Neural cell (in vitro differentiated cells): ENCODE data around the gene SPTY2D1. TPM values are rescaled to one million over a fixed set of nuclear protein-coding genes. Genes with fewer than 3 reads are reported as not detected.

Experiments
- H2AFZ ChIP-seq: fragments of 200-600, 300-800 bp; sonication (generic), shearing (Covaris generic); 2 replicates; pipeline ENCODE4 v1.6.0; 2014; ENCODE audit warnings: low read depth, mild to moderate bottlenecking, antibody characterized with exemption, low read length, moderate library complexity
- H3F3A ChIP-seq: fragments of 200-600 bp; shearing (Covaris generic); 2 replicates; pipeline ENCODE4 v1.6.1; 2016; ENCODE audit warnings: mild to moderate bottlenecking, moderate library complexity, mixed read lengths, antibody characterized with exemption, low read length; ENCODE audit not compliant: insufficient read depth, poor library complexity, severe bottlenecking
- H3K27ac ChIP-seq: fragments of 200-600, 300-800 bp; sonication (generic), shearing (Covaris generic); 2 replicates; pipeline ENCODE4 v1.5.1; 2014; ENCODE audit warnings: mild to moderate bottlenecking, low read length, moderate library complexity
- H3K27me3 ChIP-seq: fragments of 300-800, 200-600 bp; sonication (generic), shearing (Covaris generic); 2 replicates; pipeline ENCODE4 v1.6.0; 2014; ENCODE audit warnings: mild to moderate bottlenecking, low read depth, low read length, moderate library complexity; ENCODE audit not compliant: insufficient read depth
- H3K36me3 ChIP-seq: fragments of 300-800, 200-600 bp; sonication (generic), shearing (Covaris generic); 2 replicates; pipeline ENCODE4 v1.5.1; 2014; ENCODE audit warnings: mild to moderate bottlenecking, antibody characterized with exemption, low read length, moderate library complexity; ENCODE audit not compliant: insufficient read depth
- H3K4me2 ChIP-seq: fragments of 300-800, 200-600 bp; sonication (generic), shearing (Covaris generic); 2 replicates; pipeline ENCODE4 v1.6.0; 2014; ENCODE audit warnings: mild to moderate bottlenecking, low read length
- H3K4me3 ChIP-seq: fragments of 300-800, 200-600 bp; sonication (generic), shearing (Covaris generic); 2 replicates; pipeline ENCODE4 v1.5.1; 2014; ENCODE audit warnings: mild to moderate bottlenecking, low read length, moderate library complexity
- H3K79me2 ChIP-seq: fragments of 200-600 bp; shearing (Covaris generic); replicated peaks from 2 replicates; pipeline ENCODE4 v1.6.0; 2014; ENCODE audit warnings: mild to moderate bottlenecking, low read length, moderate library complexity; ENCODE audit not compliant: insufficient read depth
- H3K9ac ChIP-seq: fragments of 300-800, 200-600 bp; sonication (generic), shearing (Covaris generic); 2 replicates; pipeline ENCODE4 v1.6.1; 2016; ENCODE audit warnings: mild to moderate bottlenecking, low read length, mixed read lengths
- H3K9me2 ChIP-seq: fragments of 200-600 bp; shearing (Covaris generic); 2 replicates; pipeline ENCODE4 v1.6.1; 2016; ENCODE audit warnings: mild to moderate bottlenecking, low read length, mixed read lengths; ENCODE audit not compliant: insufficient read depth
- H3K9me3 ChIP-seq: fragments of 200-600, 300-800 bp; sonication (generic), shearing (Covaris generic); 2 replicates; pipeline ENCODE4 v1.6.1; 2016; ENCODE audit warnings: mild to moderate bottlenecking, mixed run types, low read length, moderate library complexity, mixed read lengths
- H4K20me1 ChIP-seq: fragments of 200-600 bp; shearing (Covaris generic); 2 replicates; pipeline ENCODE4 v1.6.1; 2016; ENCODE audit warnings: mild to moderate bottlenecking, mixed run types; ENCODE audit not compliant: insufficient read depth
- EP300 ChIP-seq: fragments of 450-650 bp; conservative IDR thresholded peaks from 2 replicates; pipeline ENCODE4 v1.6.1; 2014; ENCODE audit warnings: antibody characterized with exemption, mild to moderate bottlenecking, moderate library complexity; ENCODE audit not compliant: poor library complexity, severe bottlenecking
- EZH2 ChIP-seq: fragments of 200-600, 300-800 bp; shearing (Covaris generic), sonication (generic); IDR thresholded peaks from 2 replicates; pipeline ENCODE4 v1.6.1; 2014; ENCODE audit warnings: antibody characterized with exemption, low read length, borderline replicate concordance, mild to moderate bottlenecking; ENCODE audit not compliant: insufficient read depth, poor library complexity, severe bottlenecking
- MXI1 ChIP-seq: fragments of 450-650 bp; conservative IDR thresholded peaks from 2 replicates; pipeline ENCODE4 v1.6.1; 2014; ENCODE audit warnings: antibody characterized with exemption, mild to moderate bottlenecking; ENCODE audit not compliant: poor library complexity, severe bottlenecking
- POLR2AphosphoS5 ChIP-seq: IDR thresholded peaks from 2 replicates; pipeline ENCODE4 v1.6.1; 2012
- RAD21 ChIP-seq: fragments of 450-650 bp; conservative IDR thresholded peaks from 2 replicates; pipeline ENCODE4 v1.6.1; 2014; ENCODE audit warnings: antibody characterized with exemption, mild to moderate bottlenecking, moderate library complexity
- SMC3 ChIP-seq: fragments of 450-650 bp; conservative IDR thresholded peaks from 2 replicates; pipeline ENCODE4 v1.6.1; 2014; ENCODE audit warnings: antibody characterized with exemption, mild to moderate bottlenecking, moderate library complexity; ENCODE audit not compliant: poor library complexity
- TAF1 ChIP-seq: IDR thresholded peaks from 2 replicates; pipeline ENCODE4 v1.6.1; 2012; ENCODE audit warnings: low read depth
- polyA plus RNA-seq: library from polyadenylated mRNA; depleted of rRNA; stranded (reverse); fragments of >200 nt; gene quantifications from 2 replicates; pipeline ENCODE4 v1.2.3, GENCODE V29; 2014
- TF ChIP-seq, protein P1 (sequence below): IDR thresholded peaks from 2 replicates; pipeline ENCODE4 v1.6.1; 2012; ENCODE audit warnings: borderline replicate concordance
- TF ChIP-seq, protein P2 (sequence below): fragments of 450-650 bp; IDR thresholded peaks from 2 replicates; pipeline ENCODE4 v1.5.1; 2014; ENCODE audit warnings: antibody characterized with exemption, mild to moderate bottlenecking, moderate library complexity; ENCODE audit not compliant: poor library complexity, severe bottlenecking

Gene SPTY2D1
- polyA plus RNA-seq, 1 donor from 2014 or later = 5.9 TPM

DNA sequence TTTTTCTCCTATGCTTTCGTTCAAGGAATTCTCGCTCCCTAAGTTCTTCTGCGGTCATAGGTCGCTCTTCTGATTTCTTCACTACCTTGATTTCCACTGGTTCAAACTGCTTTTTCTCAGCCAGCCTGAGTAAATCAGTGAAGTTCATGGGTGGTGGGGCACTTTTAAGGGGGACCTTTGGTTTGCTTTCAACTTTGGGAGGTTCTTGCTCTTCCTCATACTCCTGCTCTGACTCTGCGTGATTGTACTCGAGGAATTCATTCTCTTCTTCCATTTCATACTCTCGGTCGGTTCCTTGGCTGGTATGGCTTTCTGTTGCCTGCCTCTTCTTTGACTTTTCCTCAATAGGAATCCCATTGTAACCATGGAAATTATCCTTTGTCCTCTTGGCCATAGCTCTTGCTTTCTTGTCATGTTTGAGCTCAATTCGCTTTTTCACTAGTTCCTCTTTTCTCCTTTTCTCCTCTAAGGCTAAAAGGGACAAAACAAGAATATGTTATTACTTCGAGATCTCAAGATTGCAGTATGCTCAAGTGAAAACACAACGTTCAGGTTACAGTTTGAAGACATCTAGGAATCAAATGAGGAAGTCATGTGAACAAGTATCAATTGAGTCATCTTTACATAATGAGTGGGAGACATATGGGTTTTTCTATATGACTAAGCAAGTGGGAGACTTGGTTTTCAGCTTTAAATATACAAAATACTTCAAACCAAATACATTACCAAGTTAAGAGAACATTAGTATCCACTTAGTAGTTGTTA, 18.3 kb downstream of the SPTY2D1 start:
- Histone ChIP-seq H3K36me3 (peaks cover 15% of the 10 kb centered on the region), H3F3A (no peaks in the 10 kb centered on the region), H3K27ac (no peak overlapping the region), H3K9me3 (no peaks in the 10 kb centered on the region), H3K4me3 (no peak overlapping the region), H3K79me2 (peaks cover 11% of the 10 kb centered on the region), H4K20me1 (no peaks in the 10 kb centered on the region), H3K9me2 (no peaks in the 10 kb centered on the region), H2AFZ (no peak overlapping the region), H3K9ac (no peak overlapping the region), H3K4me2 (no peak overlapping the region), H3K27me3 (no peaks in the 10 kb centered on the region)
- no peak for TF ChIP-seq SMC3
- TF ChIP-seq, protein P1, sequence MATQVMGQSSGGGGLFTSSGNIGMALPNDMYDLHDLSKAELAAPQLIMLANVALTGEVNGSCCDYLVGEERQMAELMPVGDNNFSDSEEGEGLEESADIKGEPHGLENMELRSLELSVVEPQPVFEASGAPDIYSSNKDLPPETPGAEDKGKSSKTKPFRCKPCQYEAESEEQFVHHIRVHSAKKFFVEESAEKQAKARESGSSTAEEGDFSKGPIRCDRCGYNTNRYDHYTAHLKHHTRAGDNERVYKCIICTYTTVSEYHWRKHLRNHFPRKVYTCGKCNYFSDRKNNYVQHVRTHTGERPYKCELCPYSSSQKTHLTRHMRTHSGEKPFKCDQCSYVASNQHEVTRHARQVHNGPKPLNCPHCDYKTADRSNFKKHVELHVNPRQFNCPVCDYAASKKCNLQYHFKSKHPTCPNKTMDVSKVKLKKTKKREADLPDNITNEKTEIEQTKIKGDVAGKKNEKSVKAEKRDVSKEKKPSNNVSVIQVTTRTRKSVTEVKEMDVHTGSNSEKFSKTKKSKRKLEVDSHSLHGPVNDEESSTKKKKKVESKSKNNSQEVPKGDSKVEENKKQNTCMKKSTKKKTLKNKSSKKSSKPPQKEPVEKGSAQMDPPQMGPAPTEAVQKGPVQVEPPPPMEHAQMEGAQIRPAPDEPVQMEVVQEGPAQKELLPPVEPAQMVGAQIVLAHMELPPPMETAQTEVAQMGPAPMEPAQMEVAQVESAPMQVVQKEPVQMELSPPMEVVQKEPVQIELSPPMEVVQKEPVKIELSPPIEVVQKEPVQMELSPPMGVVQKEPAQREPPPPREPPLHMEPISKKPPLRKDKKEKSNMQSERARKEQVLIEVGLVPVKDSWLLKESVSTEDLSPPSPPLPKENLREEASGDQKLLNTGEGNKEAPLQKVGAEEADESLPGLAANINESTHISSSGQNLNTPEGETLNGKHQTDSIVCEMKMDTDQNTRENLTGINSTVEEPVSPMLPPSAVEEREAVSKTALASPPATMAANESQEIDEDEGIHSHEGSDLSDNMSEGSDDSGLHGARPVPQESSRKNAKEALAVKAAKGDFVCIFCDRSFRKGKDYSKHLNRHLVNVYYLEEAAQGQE = no peak
- TF ChIP-seq TAF1 = no peak
- no peak for TF ChIP-seq MXI1
- no peak for TF ChIP-seq EZH2
- no peak for TF ChIP-seq POLR2AphosphoS5
- no peak for TF ChIP-seq RAD21
- TF ChIP-seq, protein P2, sequence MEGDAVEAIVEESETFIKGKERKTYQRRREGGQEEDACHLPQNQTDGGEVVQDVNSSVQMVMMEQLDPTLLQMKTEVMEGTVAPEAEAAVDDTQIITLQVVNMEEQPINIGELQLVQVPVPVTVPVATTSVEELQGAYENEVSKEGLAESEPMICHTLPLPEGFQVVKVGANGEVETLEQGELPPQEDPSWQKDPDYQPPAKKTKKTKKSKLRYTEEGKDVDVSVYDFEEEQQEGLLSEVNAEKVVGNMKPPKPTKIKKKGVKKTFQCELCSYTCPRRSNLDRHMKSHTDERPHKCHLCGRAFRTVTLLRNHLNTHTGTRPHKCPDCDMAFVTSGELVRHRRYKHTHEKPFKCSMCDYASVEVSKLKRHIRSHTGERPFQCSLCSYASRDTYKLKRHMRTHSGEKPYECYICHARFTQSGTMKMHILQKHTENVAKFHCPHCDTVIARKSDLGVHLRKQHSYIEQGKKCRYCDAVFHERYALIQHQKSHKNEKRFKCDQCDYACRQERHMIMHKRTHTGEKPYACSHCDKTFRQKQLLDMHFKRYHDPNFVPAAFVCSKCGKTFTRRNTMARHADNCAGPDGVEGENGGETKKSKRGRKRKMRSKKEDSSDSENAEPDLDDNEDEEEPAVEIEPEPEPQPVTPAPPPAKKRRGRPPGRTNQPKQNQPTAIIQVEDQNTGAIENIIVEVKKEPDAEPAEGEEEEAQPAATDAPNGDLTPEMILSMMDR = no peak
- TF ChIP-seq EP300 = no peak

DNA sequence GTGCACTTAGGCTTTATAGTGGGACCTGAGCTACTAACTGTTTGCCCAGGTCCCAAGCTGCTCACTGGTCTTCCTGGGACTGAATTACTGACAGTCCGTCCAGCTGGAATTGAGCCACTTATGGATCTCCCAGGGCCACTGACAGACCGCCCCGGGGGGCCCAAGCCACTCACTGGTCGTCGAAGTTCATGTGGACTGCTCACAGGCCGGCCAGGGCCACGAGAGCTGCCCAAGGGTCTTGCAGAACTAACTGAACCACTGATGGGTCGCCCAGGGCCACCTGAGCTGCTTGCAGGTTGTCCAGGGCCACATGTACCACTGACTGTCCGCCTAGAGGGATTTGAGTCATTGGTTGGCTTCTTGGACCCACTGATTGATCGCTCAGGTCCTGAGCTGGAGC, 19.5 kb downstream of the SPTY2D1 start:
- no peak overlapping the region for H3K9ac ChIP-seq
- no peak overlapping the region for H3K4me2 ChIP-seq
- no peak for TF ChIP-seq EP300
- TF ChIP-seq, protein P1 = no peak
- TF ChIP-seq SMC3 = no peak
- peaks cover 15% of the 10 kb centered on the region for H3K36me3 ChIP-seq
- H2AFZ ChIP-seq = no peak overlapping the region
- peaks cover 4% of the 10 kb centered on the region for H3K79me2 ChIP-seq
- H3K27me3 ChIP-seq = no peaks in the 10 kb centered on the region
- H4K20me1 ChIP-seq = no peaks in the 10 kb centered on the region
- no peaks in the 10 kb centered on the region for H3F3A ChIP-seq
- no peak overlapping the region for H3K4me3 ChIP-seq
- H3K27ac ChIP-seq = no peak overlapping the region
- H3K9me3 ChIP-seq = no peaks in the 10 kb centered on the region
- H3K9me2 ChIP-seq = no peaks in the 10 kb centered on the region
